Endothelial cell (in vitro differentiated cells): ENCODE measurements around the gene OSBPL10. TPM values are rescaled to one million over a fixed set of nuclear protein-coding genes. Genes with fewer than 3 reads are reported as not detected.
A peak's percentile ranks its signal among the peaks of the same experiment; 100 is the strongest.
"Not testable (repeated sequence)": the region's sequence is repeated elsewhere in the genome, so short reads cannot be mapped to it uniquely, and the experiment has no call there.

Experiments
- DNase-seq: peaks from one replicate; pipeline ENCODE4 v3.0.0; 2021; ENCODE audit warnings: low spot score
- H3K27ac Mint-ChIP-seq: one replicate; pipeline ENCODE4 v1.8.0; 2021; ENCODE audit warnings: mixed read lengths, inconsistent platforms; ENCODE audit not compliant: unreplicated experiment
- H3K27me3 Mint-ChIP-seq: one replicate; pipeline ENCODE4 v1.8.0; 2021; ENCODE audit warnings: mild to moderate bottlenecking, moderate library complexity, mixed read lengths, inconsistent platforms; ENCODE audit not compliant: unreplicated experiment
- H3K36me3 Mint-ChIP-seq: one replicate; pipeline ENCODE4 v1.8.0; 2021; ENCODE audit warnings: mild to moderate bottlenecking, low read depth, mixed read lengths, inconsistent platforms; ENCODE audit not compliant: unreplicated experiment
- H3K4me1 Mint-ChIP-seq: one replicate; pipeline ENCODE4 v1.8.0; 2021; ENCODE audit warnings: mild to moderate bottlenecking, mixed read lengths, inconsistent platforms; ENCODE audit not compliant: unreplicated experiment
- H3K4me3 Mint-ChIP-seq: one replicate; pipeline ENCODE4 v1.8.0; 2021; ENCODE audit warnings: mild to moderate bottlenecking, mixed read lengths, inconsistent platforms; ENCODE audit not compliant: unreplicated experiment
- H3K9me3 Mint-ChIP-seq: one replicate; pipeline ENCODE4 v1.8.0; 2021; ENCODE audit warnings: mixed read lengths, inconsistent platforms; ENCODE audit not compliant: unreplicated experiment
- CTCF ChIP-seq: fragments of 200-600 bp; sonication (generic); IDR thresholded peaks from one replicate; pipeline ENCODE4 v1.5.0; 2021; ENCODE audit warnings: antibody characterized with exemption; ENCODE audit not compliant: unreplicated experiment
- total RNA-seq: library from RNA; stranded (reverse); fragmentation: NEBNext Ultra II Directional; extraction: Animal tissue kit (Norgen Biotek cat#: 25700); gene quantifications from one replicate; pipeline ENCODE4 v1.2.1, GENCODE V29; 2021; ENCODE audit not compliant: unreplicated experiment

OSBPL10 gene
- total RNA-seq, 1 donor from 2014 or later = 61.0 TPM

- DNase-seq = no peak
- TF ChIP-seq CTCF = no peak
- H3K27me3 Mint-ChIP-seq = no peaks in the 10 kb centered on the region
- peaks cover 3% of the 10 kb centered on the region for H3K36me3 Mint-ChIP-seq
- H3K4me3 Mint-ChIP-seq = no peak overlapping the region
- H3K9me3 Mint-ChIP-seq = no peaks in the 10 kb centered on the region
- no peaks in the 10 kb centered on the region for H3K4me1 Mint-ChIP-seq
- H3K27ac Mint-ChIP-seq = no peak overlapping the region
These were observed 191.6 kb downstream of the OSBPL10 start for GRCh38 chr3:31789429-31789828.

GRCh38 chr3:31785734-31786133 lies 195.3 kb downstream of the OSBPL10 start:
- Mint-ChIP-seq H3K27me3 (no peaks in the 10 kb centered on the region), H3K27ac (no peak overlapping the region), H3K36me3 (peaks cover 3% of the 10 kb centered on the region), H3K9me3 (no peaks in the 10 kb centered on the region), H3K4me3 (no peak overlapping the region), H3K4me1 (no peaks in the 10 kb centered on the region)
- TF ChIP-seq CTCF = no peak
- no peak for DNase-seq

GRCh38 chr3:31785286-31785685 lies 195.8 kb downstream of the OSBPL10 start:
- no peak for TF ChIP-seq CTCF
- Mint-ChIP-seq H3K4me3 (peak overlapping the region; percentile 37), H3K9me3 (no peaks in the 10 kb centered on the region), H3K27me3 (no peaks in the 10 kb centered on the region), H3K27ac (no peak overlapping the region), H3K36me3 (peaks cover 3% of the 10 kb centered on the region), H3K4me1 (no peaks in the 10 kb centered on the region)
- DNase-seq = no peak

DNA sequence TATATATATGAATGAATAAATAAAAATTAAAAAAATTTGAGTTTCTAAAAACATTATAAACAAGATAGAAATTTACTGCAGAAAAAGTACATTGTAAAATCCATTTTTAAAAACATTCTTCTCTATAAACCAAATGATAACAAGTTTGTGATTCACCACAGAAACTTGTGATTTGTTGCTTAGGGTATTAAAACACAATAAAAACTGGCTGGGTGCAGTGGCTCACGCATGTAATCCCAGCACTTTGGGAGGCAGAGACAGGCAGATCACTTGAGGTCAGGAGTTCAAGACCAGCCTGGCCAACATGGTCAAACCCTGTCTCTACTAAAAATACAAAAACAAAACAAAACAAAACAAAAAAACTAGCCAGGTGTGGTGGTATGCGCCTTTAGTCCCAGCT lies 197.2 kb downstream of the OSBPL10 start:
- H3K4me3 Mint-ChIP-seq, H3K4me1 Mint-ChIP-seq, DNase-seq, H3K36me3 Mint-ChIP-seq, H3K27ac Mint-ChIP-seq, H3K27me3 Mint-ChIP-seq, H3K9me3 Mint-ChIP-seq: not testable (repeated sequence)

DNA sequence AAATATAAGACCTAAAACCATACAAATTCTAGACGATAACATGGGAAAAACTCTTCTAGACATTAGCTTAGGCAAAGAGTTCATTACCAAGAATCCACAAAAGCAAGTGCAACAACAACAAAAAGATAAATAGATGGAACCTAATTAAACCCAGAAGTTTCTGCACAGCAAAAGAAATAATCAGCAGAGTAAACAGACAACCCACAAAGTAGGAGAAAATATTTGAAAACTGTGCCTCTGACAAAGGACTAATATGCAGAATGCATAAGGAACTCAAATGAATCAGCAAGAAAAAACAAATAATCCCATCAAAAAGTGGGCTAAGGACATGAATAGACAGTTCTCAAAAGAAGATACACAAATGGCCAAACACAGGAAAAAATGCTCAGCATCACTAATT lies 198.8 kb downstream of the OSBPL10 start:
- H3K4me1 Mint-ChIP-seq, H3K27me3 Mint-ChIP-seq, H3K9me3 Mint-ChIP-seq, H3K36me3 Mint-ChIP-seq, H3K27ac Mint-ChIP-seq, H3K4me3 Mint-ChIP-seq, DNase-seq: not testable (repeated sequence)

DNA sequence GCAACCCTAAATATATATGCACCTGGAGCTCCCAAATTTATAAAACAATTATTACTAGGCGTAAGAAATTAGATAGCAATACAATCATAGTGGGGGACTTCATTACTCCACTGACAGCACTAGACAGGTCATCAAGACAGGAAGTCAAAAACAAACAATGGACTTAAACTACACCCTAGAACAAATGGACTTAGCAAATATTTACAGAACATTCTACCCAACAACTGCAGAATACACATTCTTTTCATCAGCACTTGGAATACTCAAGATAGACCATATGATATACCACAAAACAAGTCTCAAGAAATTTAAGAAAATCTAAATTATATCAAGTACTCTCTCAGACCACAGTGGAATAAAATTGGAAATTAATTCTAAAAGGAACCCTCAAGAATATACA lies 201.5 kb downstream of the OSBPL10 start:
- H3K9me3 Mint-ChIP-seq = no peaks in the 10 kb centered on the region
- H3K27me3 Mint-ChIP-seq = no peaks in the 10 kb centered on the region
- DNase-seq = no peak
- H3K4me1 Mint-ChIP-seq = peaks cover 8% of the 10 kb centered on the region
- H3K4me3 Mint-ChIP-seq = no peak overlapping the region
- H3K27ac Mint-ChIP-seq = no peak overlapping the region
- peaks cover 5% of the 10 kb centered on the region for H3K36me3 Mint-ChIP-seq
- TF ChIP-seq CTCF = no peak
